K562 (cell line): ENCODE data around the gene FBXL13.

Experiments
- CTCF ChIP-seq, 3 experiments: IDR thresholded peaks in 2 of 3; conservative IDR thresholded peaks in 1 of 3; 2 replicates each; pipeline ENCODE4 v1.5.1; 2011 to 2012; ENCODE audit warnings: low read length in 3 of 3, mild to moderate bottlenecking in 3 of 3, control low read depth in 2 of 3, improper control_type of control experiment in 1 of 3, inconsistent platforms in 1 of 3, low read depth in 1 of 3, mixed read lengths in 1 of 3, moderate library complexity in 1 of 3; ENCODE audit not compliant: insufficient read depth in 2 of 3
- CUX1 ChIP-seq: fragments of 200-800 bp; sonication (Bioruptor generic); IDR thresholded peaks from 2 replicates; pipeline ENCODE4 v1.6.1; 2016; ENCODE audit warnings: missing genetic modification characterization, missing compliant biosample characterization
- HMGN3 ChIP-seq: IDR thresholded peaks from 2 replicates; pipeline ENCODE4 v1.6.1; 2011; ENCODE audit warnings: borderline replicate concordance, low read depth, mild to moderate bottlenecking, mixed read lengths, low read length; ENCODE audit not compliant: insufficient read length; ENCODE audit errors: extremely low read depth
- KAT7 ChIP-seq: sonication (generic); formaldehyde crosslinking; IDR thresholded peaks from 2 replicates; pipeline ENCODE4 v1.8.0; 2022; ENCODE audit warnings: missing genetic modification reagents, mild to moderate bottlenecking, borderline replicate concordance
- PHF20 ChIP-seq: fragments of 450-650 bp; IDR thresholded peaks from 2 replicates; pipeline ENCODE4 v1.6.1; 2018; ENCODE audit not compliant: partially characterized antibody

- no peak for TF ChIP-seq HMGN3
- TF ChIP-seq KAT7 (CRISPR knock-in tag): no peak
- TF ChIP-seq PHF20: no peak
- TF ChIP-seq CUX1: no peak
- TF ChIP-seq CTCF (IDR thresholded peaks at IDR 0.05 in 2 of 3, conservative IDR thresholded peaks at IDR 0.05 in 1 of 3; ENCODE audit: insufficient read depth in 2 of 3, low read depth in 1 of 3, low read length in 3 of 3): peak; percentile 3 to 15 (median 14); a peak in 1 of 6 replicates
These were observed 10.7 kb downstream of the FBXL13 start for GRCh38 chr7:103063895-103064294.
